GM12864 (cell line): ENCODE measurements around the gene NBAS.
"Not testable (repeated sequence)": the region's sequence is repeated elsewhere in the genome, so short reads cannot be mapped to it uniquely, and the experiment has no call there.

Experiments
- DNase-seq: peaks from one replicate; pipeline ENCODE4 v3.0.0-alpha.2; 2011; ENCODE audit warnings: low read depth
- H3K4me3 ChIP-seq: 2 replicates; pipeline ENCODE4 v1.5.1; 2011; ENCODE audit warnings: mild to moderate bottlenecking, low read depth, low read length, control low read depth
- CTCF ChIP-seq: IDR thresholded peaks from 2 replicates; pipeline ENCODE4 v1.5.1; 2011; ENCODE audit warnings: low read depth, mild to moderate bottlenecking, moderate library complexity, low read length, control low read depth, inconsistent platforms; ENCODE audit errors: missing control alignments

The NBAS gene

GRCh38 chr2:15527074-15527739, 33.9 kb downstream of the NBAS start:
- no peak overlapping the region for H3K4me3 ChIP-seq
- no peak for DNase-seq
- TF ChIP-seq CTCF, result no peak

- no peak overlapping the region for H3K4me3 ChIP-seq
- DNase-seq, result no peak
- no peak for TF ChIP-seq CTCF
Observed at GRCh38 chr2:15521641-15522181, 39.4 kb downstream of the NBAS start.

- no peak for TF ChIP-seq CTCF
- DNase-seq, result no peak
- H3K4me3 ChIP-seq, result no peak overlapping the region
Observed at GRCh38 chr2:15520346-15520745, 40.8 kb downstream of the NBAS start.

GRCh38 chr2:15518759-15519158, 42.4 kb downstream of the NBAS start:
- not testable (repeated sequence) for H3K4me3 ChIP-seq, DNase-seq

GRCh38 chr2:15517793-15518192, 43.3 kb downstream of the NBAS start:
- no peak overlapping the region for H3K4me3 ChIP-seq
- TF ChIP-seq CTCF, result no peak
- no peak for DNase-seq

- no peak for DNase-seq
- H3K4me3 ChIP-seq, result no peak overlapping the region
- no peak for TF ChIP-seq CTCF
Observed at GRCh38 chr2:15511686-15512085, 49.4 kb downstream of the NBAS start.

GRCh38 chr2:15510552-15510951, 50.6 kb downstream of the NBAS start:
- no peak overlapping the region for H3K4me3 ChIP-seq
- no peak for TF ChIP-seq CTCF
- DNase-seq, result no peak
